AG09319 (cell line): ENCODE data around the gene SLC22A13.

Experiments
- DNase-seq: peaks from one replicate; pipeline ENCODE4 v3.0.0-alpha.2; 2010; ENCODE audit warnings: low read depth; ENCODE audit errors: extremely low read depth
- CTCF ChIP-seq: IDR thresholded peaks from 2 replicates; pipeline ENCODE4 v1.5.1; 2011; ENCODE audit warnings: low read depth, mild to moderate bottlenecking, inconsistent platforms, low read length, moderate library complexity

The SLC22A13 gene

GRCh38 chr3:38265604-38266307 is at the start of gene SLC22A13:
SLC22A13 (plus strand) TSS chr3:38265812; CDS start chr3:38265861, 49 bp downstream.
- TF ChIP-seq CTCF: no peak
- DNase-seq: no peak

DNA sequence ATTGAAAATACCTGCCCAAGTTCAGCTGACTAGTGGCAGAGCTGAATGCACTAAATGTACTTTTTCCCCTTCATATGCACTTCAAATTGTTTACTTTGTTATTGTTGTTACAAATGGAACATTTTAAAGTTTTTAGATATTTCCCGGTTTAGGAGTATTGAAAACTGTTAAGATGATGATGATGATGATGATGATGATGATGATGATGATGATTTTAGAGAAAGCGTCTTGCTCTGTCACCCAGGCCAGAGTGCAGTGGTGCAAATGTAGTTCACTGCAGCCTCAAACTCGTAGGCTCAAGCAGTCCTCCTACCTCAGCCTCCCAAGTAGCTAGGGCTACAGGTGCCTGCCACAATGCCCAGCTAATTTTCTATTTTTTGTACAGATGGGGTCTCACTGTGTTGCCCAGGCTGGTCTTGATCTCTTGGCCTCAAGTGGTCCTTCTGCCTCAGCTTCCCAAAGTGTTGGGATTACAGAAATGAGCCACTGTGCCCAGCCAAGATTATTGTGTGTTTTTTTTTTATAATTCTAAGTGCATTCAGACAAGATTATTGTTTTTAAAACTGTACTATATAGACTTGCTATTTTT is 45.9 kb upstream of the SLC22A13 start:
- no peak for TF ChIP-seq CTCF
- no peak for DNase-seq

GRCh38 chr3:38221005-38221404 is 44.6 kb upstream of the SLC22A13 start:
- DNase-seq: no peak
- TF ChIP-seq CTCF: no peak

DNA sequence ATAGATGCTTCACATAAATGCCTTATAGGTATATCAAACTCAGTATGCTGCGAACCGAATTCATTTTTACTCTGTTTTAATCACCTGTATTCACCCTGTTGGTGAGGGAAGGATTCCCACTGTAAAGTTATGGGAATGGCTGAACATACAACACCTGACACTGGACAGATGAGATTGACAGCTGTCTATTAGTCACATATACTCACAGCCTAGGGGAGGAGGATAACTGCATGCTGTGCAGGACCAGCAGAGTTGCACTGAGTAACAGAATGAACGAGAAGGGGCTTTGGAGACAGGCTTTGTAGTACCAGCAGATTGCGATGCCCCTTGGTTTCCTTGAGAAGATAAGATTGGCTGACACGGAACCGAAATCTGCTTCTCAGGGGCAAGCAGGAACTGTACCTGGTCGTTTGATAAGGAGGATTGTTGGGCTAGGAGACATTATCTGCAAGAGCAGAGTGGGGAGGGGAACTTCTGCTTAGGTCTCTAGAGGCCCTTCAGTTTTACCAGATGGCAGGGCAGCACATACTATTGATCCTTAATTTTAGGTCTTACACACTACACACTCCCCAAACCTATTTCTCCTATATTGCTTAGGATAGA is 43.5 kb upstream of the SLC22A13 start:
- no peak for TF ChIP-seq CTCF
- DNase-seq: no peak

DNA sequence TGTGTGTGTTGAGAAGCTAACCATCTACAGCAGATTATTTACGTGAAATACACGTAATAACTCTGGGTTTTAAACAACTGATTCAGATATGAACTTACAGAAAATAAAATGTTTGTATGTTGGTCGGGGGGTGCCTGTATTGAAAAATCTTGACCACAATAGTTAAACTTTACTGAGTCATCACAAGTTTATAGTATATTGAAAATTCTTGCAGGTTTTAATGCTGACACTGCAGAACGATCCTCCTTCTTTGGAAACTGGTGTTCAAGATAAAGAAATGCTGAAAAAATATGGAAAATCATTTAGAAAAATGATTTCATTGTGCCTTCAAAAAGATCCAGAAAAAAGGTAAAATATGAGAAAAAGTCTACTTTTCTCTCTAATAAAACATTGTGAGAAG is 41.3 kb upstream of the SLC22A13 start:
- no peak for DNase-seq
- TF ChIP-seq CTCF: no peak

DNA sequence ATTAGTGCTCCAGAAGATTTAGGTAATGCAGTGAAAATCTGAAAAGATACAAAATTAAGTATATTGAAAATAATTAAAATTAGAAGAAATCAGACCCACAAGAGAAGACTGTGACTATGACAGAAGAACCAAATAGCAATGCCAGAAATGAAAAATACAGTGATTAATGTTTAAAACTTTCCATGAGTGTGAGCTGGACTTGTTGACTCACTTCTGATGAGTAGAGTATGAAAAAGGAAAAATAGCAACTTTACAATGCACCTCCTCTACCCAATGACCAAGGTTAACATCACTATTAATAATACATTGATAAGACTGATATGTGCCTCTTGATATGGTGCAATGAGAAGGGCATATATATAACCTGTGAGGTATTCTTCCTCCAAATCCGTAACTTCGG is 39.3 kb upstream of the SLC22A13 start:
- DNase-seq: no peak
- TF ChIP-seq CTCF: no peak

DNA sequence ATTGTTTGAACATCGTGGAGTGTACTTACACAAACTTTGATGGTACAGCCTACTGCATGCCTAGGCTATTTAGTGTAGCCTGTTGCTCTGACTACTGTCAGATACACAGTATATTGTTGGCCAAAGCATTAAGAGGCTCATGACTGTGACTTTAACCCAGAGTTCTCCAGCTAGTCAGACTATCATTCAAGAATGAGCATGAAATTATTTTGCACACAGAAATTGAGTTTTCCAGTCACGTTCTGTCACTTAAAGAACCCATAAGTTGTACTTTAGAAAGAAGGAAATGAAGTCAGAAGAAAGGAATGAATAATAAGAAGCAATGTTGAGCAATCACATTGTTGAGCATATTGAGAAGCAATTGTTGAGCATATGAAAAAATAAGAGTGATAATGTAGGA is 37.6 kb upstream of the SLC22A13 start:
- DNase-seq: no peak
- TF ChIP-seq CTCF: no peak
